ENCODE data around the gene MCU. TPM values are rescaled to one million over a fixed set of nuclear protein-coding genes. Genes with fewer than 3 reads are reported as not detected.

The MCU gene
- total RNA-seq, 4 donors from 2014 or later: 13.2 to 29.8 (median 16.3) TPM

- DNase-seq (ENCODE audit: low spot score): no peak
- ATAC-seq (ENCODE audit: low FRiP score): no peak
- no peak for TF ChIP-seq CTCF (IDR thresholded peaks at IDR 0.05)
Measured at GRCh38 chr10:72793752-72794151, 101.8 kb downstream of the MCU start.

GRCh38 chr10:72794260-72794659 lies 102.3 kb downstream of the MCU start:
- DNase-seq (ENCODE audit: low spot score) (no peak), ATAC-seq (ENCODE audit: low FRiP score) (no peak)
- no peak for TF ChIP-seq CTCF (IDR thresholded peaks at IDR 0.05)

GRCh38 chr10:72796042-72796441 lies 104.1 kb downstream of the MCU start:
- no peak for TF ChIP-seq CTCF (IDR thresholded peaks at IDR 0.05)
- DNase-seq (ENCODE audit: low spot score): no peak
- ATAC-seq (ENCODE audit: low FRiP score): no peak

GRCh38 chr10:72796538-72796937 lies 104.6 kb downstream of the MCU start:
- TF ChIP-seq CTCF (IDR thresholded peaks at IDR 0.05): no peak
- no peak for ATAC-seq (ENCODE audit: low FRiP score)
- DNase-seq (ENCODE audit: low spot score): no peak

- no peak for TF ChIP-seq CTCF (IDR thresholded peaks at IDR 0.05)
- no peak for ATAC-seq (ENCODE audit: low FRiP score)
- no peak for DNase-seq (ENCODE audit: low spot score)
Measured at GRCh38 chr10:72800000-72800740, 108.2 kb downstream of the MCU start.

GRCh38 chr10:72800741-72801092 lies 108.8 kb downstream of the MCU start:
- ATAC-seq (ENCODE audit: low FRiP score) (no peak), DNase-seq (ENCODE audit: low spot score) (no peak)

More at GRCh38 chr10:72800741-72801092, 108.8 kb downstream of the MCU start:
- no peak for TF ChIP-seq CTCF (IDR thresholded peaks at IDR 0.05)
